ENCODE data around the gene SURF4. TPM values are rescaled to one million over a fixed set of nuclear protein-coding genes. Genes with fewer than 3 reads are reported as not detected.
A peak's percentile ranks its signal among the peaks of the same experiment; 100 is the strongest.
"Not testable (repeated sequence)": the region's sequence is repeated elsewhere in the genome, so short reads cannot be mapped to it uniquely, and the experiment has no call there.

SURF4 gene
- total RNA-seq, 2 donors from 2014 or later, result 426 to 494 TPM

DNA sequence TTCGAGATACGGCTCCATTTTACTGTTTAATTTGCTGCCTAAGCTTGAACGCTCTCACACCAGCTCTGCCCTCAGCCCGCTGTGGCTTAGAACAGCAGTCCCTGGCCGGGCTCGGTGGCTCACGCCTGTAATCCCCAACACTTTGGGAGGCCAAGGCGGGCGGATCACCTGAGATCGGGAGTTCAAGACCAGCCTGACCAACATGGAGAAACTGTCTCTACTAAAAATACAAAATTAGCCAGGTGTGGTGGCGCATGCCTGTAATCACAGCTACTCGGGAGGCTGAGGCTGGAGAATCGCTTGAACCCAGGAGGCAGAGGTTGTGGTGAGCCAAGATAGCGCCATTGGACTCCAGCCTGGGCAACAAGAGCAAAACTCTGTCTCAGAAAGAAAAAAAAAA, 1.4 kb upstream of the SURF4 start:
- DNase-seq; ATAC-seq (replicated peaks in 1 of 2); H3K27me3 Mint-ChIP-seq (ENCODE audit: low read depth); H3K9me3 Mint-ChIP-seq; H3K27ac Mint-ChIP-seq: not testable (repeated sequence)
- H3K36me3 Mint-ChIP-seq (ENCODE audit: insufficient read depth in 2 of 2), result peaks cover 11 to 22% of the 10 kb centered on the region in 2 donors
- peak overlapping the region in 1 of 2 donors; percentile 75 for H3K4me3 Mint-ChIP-seq
- H3K4me1 Mint-ChIP-seq (ENCODE audit: low read depth), result peaks cover 31% of the 10 kb centered on the region

DNA sequence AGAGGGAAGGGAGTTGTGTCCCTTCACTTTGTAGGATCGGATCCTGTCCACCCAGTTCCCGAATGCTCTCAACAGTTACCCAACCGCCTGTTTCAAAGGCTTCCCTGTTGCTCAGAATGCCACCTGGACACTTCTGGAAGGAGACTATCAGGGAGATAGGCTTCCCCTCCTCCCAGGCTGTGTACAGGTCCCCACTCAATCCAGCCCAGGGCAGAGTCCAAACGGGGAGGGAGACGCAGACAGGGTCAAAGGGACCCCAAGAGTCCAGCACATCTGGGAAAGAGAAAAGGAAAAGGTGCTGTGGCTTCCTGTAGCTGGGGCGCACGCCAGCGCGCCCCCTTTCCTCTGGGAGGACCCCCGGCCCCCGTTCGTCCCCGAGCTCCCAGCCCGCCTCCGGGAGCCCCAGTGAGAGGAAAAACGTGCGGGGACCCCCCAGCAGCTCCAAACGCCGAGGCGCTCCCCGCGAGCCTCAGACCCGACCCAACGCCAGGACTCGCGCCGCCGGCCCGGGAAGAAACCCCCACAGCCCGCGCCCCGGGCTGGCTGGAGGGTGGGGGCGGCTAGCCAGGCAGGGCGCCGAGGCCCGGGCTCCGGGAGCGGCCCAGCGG, 640 bp downstream of the SURF4 start:
- Mint-ChIP-seq H3K36me3 (ENCODE audit: insufficient read depth in 2 of 2) (peaks cover 26 to 33% of the 10 kb centered on the region in 2 donors), H3K27me3 (ENCODE audit: low read depth) (no peaks in the 10 kb centered on the region), H3K27ac (peak overlapping the region; percentile 100), H3K4me3 (peak overlapping the region; percentile 96 to 98), H3K9me3 (no peaks in the 10 kb centered on the region), H3K4me1 (ENCODE audit: low read depth) (peaks cover 51% of the 10 kb centered on the region)
- ATAC-seq (replicated peaks in 1 of 2), result no peak
- DNase-seq, result peak; percentile 42 to 43

DNA sequence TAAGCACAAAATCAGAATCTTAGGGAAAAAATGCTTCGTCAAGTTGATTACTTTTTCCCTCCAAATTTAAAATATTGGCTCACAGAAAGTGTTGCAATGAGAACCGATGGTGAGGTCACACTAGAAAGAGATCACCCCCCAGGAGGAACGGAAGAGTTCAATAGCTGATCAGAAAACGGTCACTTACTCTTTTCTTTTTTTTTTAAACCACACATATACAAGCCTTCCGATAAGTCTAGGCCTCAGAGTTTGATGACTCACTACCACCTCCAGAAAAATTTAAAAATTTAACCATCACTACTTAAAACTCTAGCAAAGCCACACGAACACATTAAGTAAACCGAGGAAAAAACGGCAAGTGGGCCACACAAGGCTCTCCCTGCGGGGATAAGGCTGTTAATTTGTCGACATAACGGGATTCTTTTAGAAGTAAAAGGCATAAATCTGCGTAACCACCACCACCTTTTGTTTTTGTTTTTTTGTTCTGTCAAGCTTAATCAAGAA, 1.2 kb downstream of the SURF4 start:
- DNase-seq, result peak; percentile 46 to 54
- H3K4me1 Mint-ChIP-seq (ENCODE audit: low read depth), result peaks cover 57% of the 10 kb centered on the region
- H3K36me3 Mint-ChIP-seq (ENCODE audit: insufficient read depth in 2 of 2), result peaks cover 30 to 38% of the 10 kb centered on the region in 2 donors

DNA sequence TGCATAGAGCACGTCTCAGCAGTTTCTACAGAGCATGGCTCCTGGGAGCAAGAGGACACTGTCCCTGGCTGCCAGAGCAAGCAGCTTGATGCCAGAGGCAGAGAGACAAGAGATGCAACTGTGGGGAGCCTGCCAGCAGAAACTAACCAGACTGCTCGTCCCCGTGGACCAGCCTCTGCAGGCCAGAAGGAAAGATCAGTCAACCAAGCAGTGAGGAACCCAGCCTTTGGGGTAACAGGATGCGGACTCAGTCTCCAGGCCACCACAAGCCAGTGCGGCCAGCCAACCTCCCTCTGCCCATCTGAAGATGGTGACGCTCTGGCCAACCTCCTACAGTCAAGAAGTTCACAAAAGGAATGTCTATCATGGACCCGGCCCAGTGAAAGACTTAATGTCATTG, 3.7 kb downstream of the SURF4 start:
- Mint-ChIP-seq H3K36me3 (ENCODE audit: insufficient read depth in 2 of 2) (peaks cover 43 to 53% of the 10 kb centered on the region in 2 donors), H3K9me3 (no peaks in the 10 kb centered on the region), H3K27ac (peak overlapping the region; percentile 100), H3K27me3 (ENCODE audit: low read depth) (no peaks in the 10 kb centered on the region), H3K4me1 (ENCODE audit: low read depth) (peaks cover 78% of the 10 kb centered on the region), H3K4me3 (peak overlapping the region; percentile 94 to 96)
- ATAC-seq (replicated peaks in 1 of 2) (no peak), DNase-seq (no peak)

More for the DNA sequence above, 1.2 kb downstream of the SURF4 start:
- Mint-ChIP-seq H3K27ac (peak overlapping the region; percentile 100), H3K27me3 (ENCODE audit: low read depth) (no peaks in the 10 kb centered on the region), H3K4me3 (peak overlapping the region; percentile 96 to 98), H3K9me3 (no peaks in the 10 kb centered on the region)
- peak; percentile 22 for ATAC-seq (replicated peaks in 1 of 2)

DNA sequence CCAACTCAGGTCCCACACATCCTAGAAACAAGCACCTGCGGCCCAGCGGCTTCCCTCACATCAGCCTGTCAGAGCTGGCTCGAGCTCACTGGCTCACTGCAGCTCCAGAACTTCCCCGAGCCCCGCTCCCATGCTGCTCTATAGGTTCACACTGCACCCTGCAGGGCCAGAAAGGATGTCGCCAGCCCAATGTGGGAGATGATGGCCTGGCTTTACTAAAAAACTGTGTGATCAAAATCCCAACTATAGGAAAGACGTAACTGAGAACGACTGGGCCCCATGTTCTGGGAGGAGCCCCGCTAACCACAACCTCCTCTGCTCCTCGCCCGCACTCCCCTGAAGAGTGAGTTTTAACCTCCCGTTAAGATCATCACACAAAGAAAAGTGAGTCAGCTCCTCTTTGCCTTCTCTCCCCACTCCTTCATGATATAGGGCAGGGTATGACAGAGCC, 4.6 kb downstream of the SURF4 start:
- H3K9me3 Mint-ChIP-seq, result no peaks in the 10 kb centered on the region
- peaks cover 75% of the 10 kb centered on the region for H3K4me1 Mint-ChIP-seq (ENCODE audit: low read depth)
- H3K27me3 Mint-ChIP-seq (ENCODE audit: low read depth), result no peaks in the 10 kb centered on the region
- H3K27ac Mint-ChIP-seq, result peak overlapping the region; percentile 100
- H3K4me3 Mint-ChIP-seq, result peak overlapping the region; percentile 94 to 96
- H3K36me3 Mint-ChIP-seq (ENCODE audit: insufficient read depth in 2 of 2), result peaks cover 47 to 58% of the 10 kb centered on the region in 2 donors
- peak; percentile 84 to 89 for DNase-seq
- ATAC-seq (replicated peaks in 1 of 2), result peak; percentile 71 to 79

DNA sequence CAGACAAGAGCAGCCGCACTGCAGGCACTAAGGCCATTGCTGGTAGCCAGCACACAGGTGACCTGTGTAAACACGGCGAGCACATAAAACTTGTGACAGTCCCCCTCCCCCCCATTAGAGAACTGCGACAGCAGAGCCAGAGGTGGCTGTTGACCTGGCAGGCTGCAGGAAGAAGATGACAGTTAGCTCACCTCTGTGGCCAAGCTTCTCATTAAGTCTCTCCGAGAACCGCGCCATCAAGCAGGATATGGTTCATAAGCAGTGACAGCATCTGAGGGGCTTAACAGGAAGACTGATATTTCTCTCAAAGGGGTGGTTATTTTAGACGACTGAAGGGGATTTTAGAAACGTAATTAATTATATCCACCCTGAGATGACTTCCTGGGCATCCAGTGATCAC, 5.2 kb downstream of the SURF4 start:
- Mint-ChIP-seq H3K27ac (peak overlapping the region; percentile 100), H3K4me1 (ENCODE audit: low read depth) (peaks cover 75% of the 10 kb centered on the region), H3K36me3 (ENCODE audit: insufficient read depth in 2 of 2) (peaks cover 47 to 64% of the 10 kb centered on the region in 2 donors), H3K27me3 (ENCODE audit: low read depth) (no peaks in the 10 kb centered on the region), H3K4me3 (peak overlapping the region; percentile 94 to 96), H3K9me3 (no peaks in the 10 kb centered on the region)
- DNase-seq (peak; percentile 57 to 59), ATAC-seq (replicated peaks in 1 of 2) (peak; percentile 26 to 34)

DNA sequence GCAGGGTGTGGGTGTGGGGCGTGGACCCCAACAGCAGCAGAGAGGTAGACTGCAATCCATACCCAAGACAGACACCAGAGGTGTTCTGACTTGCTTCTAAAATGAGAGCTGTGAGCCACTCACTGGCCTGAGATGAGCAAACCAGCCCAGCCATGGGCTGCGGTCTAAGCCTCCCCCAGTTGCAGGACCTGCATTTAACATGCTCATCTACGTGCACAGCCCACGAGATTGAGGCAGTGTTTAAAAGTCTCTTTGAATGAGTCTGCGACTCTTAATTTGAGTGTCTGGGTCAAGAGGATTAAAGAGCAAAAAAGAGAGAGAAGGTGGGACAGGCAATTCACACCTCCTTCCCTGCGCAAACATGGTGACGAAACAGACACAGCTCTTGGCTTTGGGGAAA, 5.9 kb downstream of the SURF4 start:
- H3K27me3 Mint-ChIP-seq (ENCODE audit: low read depth), result no peaks in the 10 kb centered on the region
- no peaks in the 10 kb centered on the region for H3K9me3 Mint-ChIP-seq
- peak; percentile 8 to 59 for ATAC-seq (replicated peaks in 1 of 2)
- DNase-seq, result peak; percentile 46 to 71
- peaks cover 75% of the 10 kb centered on the region for H3K4me1 Mint-ChIP-seq (ENCODE audit: low read depth)
- peak overlapping the region; percentile 100 for H3K27ac Mint-ChIP-seq
- peaks cover 46 to 66% of the 10 kb centered on the region in 2 donors for H3K36me3 Mint-ChIP-seq (ENCODE audit: insufficient read depth in 2 of 2)
- peak overlapping the region; percentile 94 to 96 for H3K4me3 Mint-ChIP-seq

DNA sequence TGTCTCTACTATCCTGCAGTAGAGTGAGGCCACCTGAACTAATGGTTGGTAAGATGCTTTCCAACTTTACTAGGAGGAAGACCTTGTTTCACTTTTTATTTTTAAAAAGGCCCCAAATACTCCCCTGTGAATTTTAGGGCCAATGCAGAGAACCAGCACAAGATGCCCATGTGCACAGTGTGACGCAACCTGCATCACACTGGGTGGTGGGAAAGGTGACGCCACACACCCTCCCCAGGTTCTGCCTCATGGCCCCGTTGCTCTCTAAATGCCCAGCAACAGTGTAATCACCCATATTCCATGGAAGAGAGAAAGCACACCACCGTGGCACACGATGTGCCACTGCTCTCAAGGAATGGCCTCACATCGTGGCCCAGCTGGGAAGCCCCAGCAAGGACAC, 6.4 kb downstream of the SURF4 start:
- Mint-ChIP-seq H3K4me1 (ENCODE audit: low read depth) (peaks cover 75% of the 10 kb centered on the region), H3K27me3 (ENCODE audit: low read depth) (no peaks in the 10 kb centered on the region), H3K36me3 (ENCODE audit: insufficient read depth in 2 of 2) (peaks cover 42 to 62% of the 10 kb centered on the region in 2 donors), H3K9me3 (no peaks in the 10 kb centered on the region), H3K4me3 (peak overlapping the region; percentile 94 to 96), H3K27ac (peak overlapping the region; percentile 100)
- ATAC-seq (replicated peaks in 1 of 2) (no peak), DNase-seq (no peak)

DNA sequence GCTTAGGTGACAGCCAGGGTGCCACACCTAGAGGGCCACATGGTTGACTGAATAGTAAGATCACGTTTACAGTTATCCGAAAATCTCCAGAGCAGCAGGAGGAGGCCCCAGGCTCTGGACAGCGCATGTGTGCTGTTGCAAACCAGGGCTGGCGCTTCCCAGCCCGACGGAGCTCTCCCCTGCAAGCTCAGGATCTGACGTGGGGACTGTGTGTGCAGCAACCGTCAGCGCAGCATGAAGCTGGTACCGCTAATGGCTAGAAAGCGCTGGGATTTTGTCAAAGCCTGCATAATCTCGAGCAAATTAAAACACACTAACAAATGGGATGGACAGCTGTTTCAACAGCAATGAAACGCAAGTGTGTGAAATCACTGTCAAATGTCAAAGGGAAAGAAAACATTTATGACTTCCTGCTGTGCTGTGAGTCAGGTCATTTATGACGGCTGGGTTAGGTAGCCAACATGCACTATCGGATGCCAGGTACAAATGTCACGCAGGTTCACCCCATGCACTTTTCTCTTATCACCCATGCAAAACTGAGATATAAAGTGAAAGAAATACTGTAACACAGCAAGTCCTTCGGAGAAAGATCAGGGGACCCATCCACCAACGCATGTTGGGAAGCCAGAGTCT, 7.5 kb downstream of the SURF4 start:
- ATAC-seq (replicated peaks in 1 of 2) (no peak), DNase-seq (no peak)
- H3K4me1 Mint-ChIP-seq (ENCODE audit: low read depth), result peaks cover 69% of the 10 kb centered on the region
- no peaks in the 10 kb centered on the region for H3K27me3 Mint-ChIP-seq (ENCODE audit: low read depth)
- peaks cover 42 to 63% of the 10 kb centered on the region in 2 donors for H3K36me3 Mint-ChIP-seq (ENCODE audit: insufficient read depth in 2 of 2)
- H3K9me3 Mint-ChIP-seq, result no peaks in the 10 kb centered on the region
- H3K27ac Mint-ChIP-seq, result peak overlapping the region; percentile 100
- H3K4me3 Mint-ChIP-seq, result peak overlapping the region; percentile 94 to 96

DNA sequence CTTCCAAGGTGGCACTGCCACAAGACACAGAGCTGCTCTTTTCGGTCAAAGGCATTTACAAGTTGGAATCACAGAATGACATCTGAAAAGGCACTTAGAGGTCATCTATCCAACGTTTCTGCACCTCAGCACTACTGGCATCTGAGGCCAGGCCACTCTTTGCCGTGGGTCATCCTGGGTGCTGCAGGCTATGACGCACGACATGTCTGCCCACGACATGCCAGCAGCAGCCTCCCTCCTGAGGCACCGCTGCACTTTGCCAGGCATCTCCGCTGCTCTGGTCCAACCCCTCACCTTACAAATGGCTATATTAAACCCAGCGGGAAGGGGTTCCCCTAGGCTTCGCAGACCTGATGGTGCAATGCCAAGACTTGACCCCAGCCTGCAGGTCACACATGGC, 8.1 kb downstream of the SURF4 start:
- Mint-ChIP-seq H3K9me3 (no peaks in the 10 kb centered on the region), H3K27ac (peak overlapping the region; percentile 100), H3K4me1 (ENCODE audit: low read depth) (peaks cover 63% of the 10 kb centered on the region), H3K4me3 (peak overlapping the region in 1 of 2 donors; percentile 94), H3K27me3 (ENCODE audit: low read depth) (no peaks in the 10 kb centered on the region), H3K36me3 (ENCODE audit: insufficient read depth in 2 of 2) (peaks cover 42 to 65% of the 10 kb centered on the region in 2 donors)
- DNase-seq (no peak), ATAC-seq (replicated peaks in 1 of 2) (no peak)

DNA sequence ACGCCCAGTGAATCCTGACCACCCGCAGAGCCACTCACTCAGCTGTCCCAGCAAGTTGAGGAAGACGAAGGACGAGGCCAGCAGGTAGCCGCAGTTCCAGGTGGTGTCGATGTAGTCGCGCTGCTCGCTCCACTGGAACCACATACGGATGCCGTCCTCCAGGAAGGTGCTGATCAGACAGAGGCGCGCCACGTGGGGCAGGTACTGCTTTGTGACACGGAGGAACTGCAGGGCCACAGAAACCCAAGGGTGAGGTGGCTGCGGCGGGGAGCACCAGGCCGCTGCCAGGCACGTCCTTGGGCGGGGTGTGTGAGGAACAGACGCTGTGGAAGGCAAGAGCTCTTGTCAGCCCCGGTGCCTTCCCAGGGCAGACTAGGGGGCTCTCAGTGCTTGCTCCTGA, 8.6 kb downstream of the SURF4 start:
- Mint-ChIP-seq H3K36me3 (ENCODE audit: insufficient read depth in 2 of 2) (peaks cover 40 to 62% of the 10 kb centered on the region in 2 donors), H3K4me1 (ENCODE audit: low read depth) (peaks cover 58% of the 10 kb centered on the region), H3K27ac (no peak overlapping the region), H3K9me3 (no peaks in the 10 kb centered on the region), H3K4me3 (peak overlapping the region in 1 of 2 donors; percentile 12), H3K27me3 (ENCODE audit: low read depth) (no peaks in the 10 kb centered on the region)
- ATAC-seq (replicated peaks in 1 of 2) (no peak), DNase-seq (no peak)

DNA sequence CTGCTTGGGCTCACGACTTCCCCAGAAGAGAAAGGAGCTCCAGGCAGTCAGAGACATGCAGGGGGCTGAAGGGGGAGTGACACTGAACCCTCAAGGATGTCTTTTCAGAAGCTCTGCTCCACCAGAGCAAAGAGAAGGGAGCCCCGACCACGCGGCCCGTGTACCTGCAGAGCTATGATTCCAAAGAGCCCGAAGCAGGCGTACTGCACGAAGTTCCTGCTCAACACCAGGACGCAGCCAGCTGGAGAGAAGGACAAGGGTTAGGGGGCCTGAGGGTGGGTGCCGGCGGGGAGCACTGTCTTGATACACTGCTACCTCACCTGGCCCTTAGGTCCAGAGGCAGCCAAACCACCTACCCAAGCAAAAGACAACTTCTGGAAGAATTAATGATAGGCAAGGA, 9.4 kb downstream of the SURF4 start:
- ATAC-seq (replicated peaks in 1 of 2) (no peak), DNase-seq (no peak)
- Mint-ChIP-seq H3K9me3 (no peaks in the 10 kb centered on the region), H3K4me3 (no peak overlapping the region), H3K4me1 (ENCODE audit: low read depth) (peaks cover 58% of the 10 kb centered on the region), H3K36me3 (ENCODE audit: insufficient read depth in 2 of 2) (peaks cover 37 to 64% of the 10 kb centered on the region in 2 donors), H3K27ac (no peak overlapping the region), H3K27me3 (ENCODE audit: low read depth) (no peaks in the 10 kb centered on the region)

DNA sequence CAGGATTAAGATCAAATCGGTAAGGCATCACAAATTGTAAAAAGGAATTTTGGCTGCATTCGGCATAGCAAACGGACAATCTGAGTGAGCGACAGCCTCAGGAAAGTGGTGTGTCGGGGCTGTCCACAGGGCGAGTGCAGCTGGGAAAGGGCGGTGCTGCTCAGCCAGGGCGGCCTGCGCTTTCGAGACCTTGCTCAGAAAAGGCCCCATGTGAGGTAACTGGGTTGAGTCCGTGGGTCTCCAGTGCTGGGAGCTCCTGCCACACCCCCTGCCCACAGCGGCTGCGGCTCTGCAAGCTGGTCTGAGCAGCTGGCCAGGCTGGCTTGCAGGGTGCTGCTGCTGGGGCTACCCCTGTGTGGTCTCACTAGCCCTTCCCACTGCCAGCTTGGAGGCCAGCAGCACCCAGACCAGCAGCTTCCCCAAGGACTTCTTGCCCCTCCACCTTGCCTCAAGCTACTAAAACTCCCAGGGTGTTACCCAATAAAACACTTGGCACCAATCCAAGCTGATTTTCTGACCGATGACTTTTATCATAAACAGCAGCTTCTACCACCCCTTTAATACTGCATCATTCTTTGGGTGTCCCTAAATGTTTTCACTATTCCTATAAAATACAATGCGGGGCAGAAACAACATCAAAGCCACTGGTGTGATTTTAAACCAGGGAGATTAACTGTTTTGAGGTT, 13.4 kb downstream of the SURF4 start:
- H3K27ac Mint-ChIP-seq, result peak overlapping the region; percentile 61
- no peak for DNase-seq
- no peak for ATAC-seq (replicated peaks in 1 of 2)
- H3K4me3 Mint-ChIP-seq, result no peak overlapping the region
- H3K4me1 Mint-ChIP-seq (ENCODE audit: low read depth), result peaks cover 58% of the 10 kb centered on the region
- H3K27me3 Mint-ChIP-seq (ENCODE audit: low read depth), result no peaks in the 10 kb centered on the region
- no peaks in the 10 kb centered on the region for H3K9me3 Mint-ChIP-seq
- peaks cover 9 to 34% of the 10 kb centered on the region in 2 donors for H3K36me3 Mint-ChIP-seq (ENCODE audit: insufficient read depth in 2 of 2)

Measured in activated T-cell treated with anti-CD3 and anti-CD28 coated beads, Interleukin-2, amount 50 U/mL, for 72 hours (primary cell).